OCI-LY3 (cell line): Measurements from ENCODE around the gene CDH18.

Experiments used
- CTCF ChIP-seq: fragments of 200-600, 300-600 bp; sonication (generic); IDR thresholded peaks from 2 replicates; pipeline ENCODE4 v1.5.1; 2014; ENCODE audit warnings: antibody characterized with exemption, low read length, low read depth
- EZH2phosphoT487 ChIP-seq: fragments of 200-600 bp; shearing (Covaris generic); IDR thresholded peaks from 2 replicates; pipeline ENCODE4 v1.6.1; 2018; ENCODE audit warnings: antibody characterized with exemption, mixed run types, low read depth

- TF ChIP-seq CTCF (no peak), EZH2phosphoT487 (no peak)
Observed at GRCh38 chr5:19874811-19875210, 113.2 kb downstream of the CDH18 start.
